Measurements from ENCODE around the gene DTNB. TPM values are rescaled to one million over a fixed set of nuclear protein-coding genes. Genes with fewer than 3 reads are reported as not detected.
A peak's percentile ranks its signal among the peaks of the same experiment; 100 is the strongest.

DTNB gene
- total RNA-seq, 1 experiment from 2014 or later = 19.6 TPM

GRCh38 chr2:25492726-25493125 lies 180.7 kb downstream of the DTNB start:
- intact Hi-C loops (cut with micrococcal nuclease; ENCODE audit: unreplicated experiment) = no loop called here
- Histone ChIP-seq H3K4me1 (ENCODE audit: insufficient read depth, low read length, poor library complexity, severe bottlenecking) (peaks cover 8% of the 10 kb centered on the region), H3K36me3 (ENCODE audit: insufficient read depth, low read length, poor library complexity, severe bottlenecking) (no peaks in the 10 kb centered on the region), H3K9me3 (ENCODE audit: low read depth, low read length, poor library complexity, severe bottlenecking) (no peaks in the 10 kb centered on the region), H3K4me3 (ENCODE audit: low read depth, low read length, poor library complexity, severe bottlenecking) (no peak overlapping the region), H3K27me3 (replicated peaks; ENCODE audit: insufficient read depth, low read depth, low read length, poor library complexity) (no peaks in the 10 kb centered on the region), H3K27ac (ENCODE audit: low read depth, low read length, poor library complexity, severe bottlenecking) (no peak overlapping the region)
- BruUV-seq (replicated peaks) = no TSS peak
- POLR2A ChIA-PET (ENCODE audit: low non-redundant PET) = no interaction called here
- CTCF ChIA-PET = interaction anchor here (0.5 kb wide), 1 partner anchor 10 kb away, joined by 3 read pairs; no protein-coding TSS in a partner anchor
- no peak for TF ChIP-seq CTCF (conservative IDR thresholded peaks at IDR 0.05; ENCODE audit: low read depth, low read length)
- TF ChIP-seq EZH2 (IDR thresholded peaks at IDR 0.05; ENCODE audit: borderline replicate concordance, low read depth, low read length, poor library complexity, severe bottlenecking) = no peak
- no peak for DNase-seq (ENCODE audit: low spot score)

GRCh38 chr2:25491966-25492532 lies 181.3 kb downstream of the DTNB start:
- ChIA-PET POLR2A (ENCODE audit: low non-redundant PET) (no interaction called here), CTCF (interaction anchor here (0.5 kb wide), 1 partner anchor 11 kb away, joined by 3 read pairs; no protein-coding TSS in a partner anchor)
- Histone ChIP-seq H3K27ac (ENCODE audit: low read depth, low read length, poor library complexity, severe bottlenecking) (no peak overlapping the region), H3K4me1 (ENCODE audit: insufficient read depth, low read length, poor library complexity, severe bottlenecking) (peaks cover 8% of the 10 kb centered on the region), H3K36me3 (ENCODE audit: insufficient read depth, low read length, poor library complexity, severe bottlenecking) (no peaks in the 10 kb centered on the region), H3K9me3 (ENCODE audit: low read depth, low read length, poor library complexity, severe bottlenecking) (no peaks in the 10 kb centered on the region), H3K4me3 (ENCODE audit: low read depth, low read length, poor library complexity, severe bottlenecking) (no peak overlapping the region), H3K27me3 (replicated peaks; ENCODE audit: insufficient read depth, low read depth, low read length, poor library complexity) (no peaks in the 10 kb centered on the region)
- no TSS peak for BruUV-seq (replicated peaks)
- intact Hi-C loops (cut with micrococcal nuclease; ENCODE audit: unreplicated experiment) = no loop called here
- TF ChIP-seq CTCF (conservative IDR thresholded peaks at IDR 0.05; ENCODE audit: low read depth, low read length) (no peak), EZH2 (IDR thresholded peaks at IDR 0.05; ENCODE audit: borderline replicate concordance, low read depth, low read length, poor library complexity, severe bottlenecking) (no peak)
- DNase-seq (ENCODE audit: low spot score) = peak; percentile 16

- H3K27ac ChIP-seq (ENCODE audit: low read depth, low read length, poor library complexity, severe bottlenecking) = no peak overlapping the region
- POLR2A ChIA-PET (ENCODE audit: low non-redundant PET) = no interaction called here
- H3K36me3 ChIP-seq (ENCODE audit: insufficient read depth, low read length, poor library complexity, severe bottlenecking) = no peaks in the 10 kb centered on the region
- no peaks in the 10 kb centered on the region for H3K9me3 ChIP-seq (ENCODE audit: low read depth, low read length, poor library complexity, severe bottlenecking)
- CTCF ChIA-PET = no interaction called here
- DNase-seq (ENCODE audit: low spot score) = no peak
- H3K4me3 ChIP-seq (ENCODE audit: low read depth, low read length, poor library complexity, severe bottlenecking) = no peak overlapping the region
- peaks cover 8% of the 10 kb centered on the region for H3K4me1 ChIP-seq (ENCODE audit: insufficient read depth, low read length, poor library complexity, severe bottlenecking)
- no peaks in the 10 kb centered on the region for H3K27me3 ChIP-seq (replicated peaks; ENCODE audit: insufficient read depth, low read depth, low read length, poor library complexity)
- no TSS peak for BruUV-seq (replicated peaks)
- intact Hi-C loops (cut with micrococcal nuclease; ENCODE audit: unreplicated experiment) = no loop called here
- no peak for TF ChIP-seq EZH2 (IDR thresholded peaks at IDR 0.05; ENCODE audit: borderline replicate concordance, low read depth, low read length, poor library complexity, severe bottlenecking)
These were observed 182.2 kb downstream of the DTNB start for GRCh38 chr2:25491003-25491696.

All from A673 (cell line).